IMR-90 (cell line): ENCODE results near the gene AGPAT3. TPM values are rescaled to one million over a fixed set of nuclear protein-coding genes. Genes with fewer than 3 reads are reported as not detected.

Experiments used
- ATAC-seq: fragments of 200-7000 bp; cut with Tn5 transposase; 2 replicates; pipeline ENCODE4 v1.9.1; 2020; ENCODE audit warnings: low read depth, mild to moderate bottlenecking, moderate library complexity
- BruUV-seq: library from RNA; stranded (reverse); fragments of 400-500 nt; replicated peaks from 2 replicates; lab custom pipeline; 2021; lab: Mats Ljungman, UMichigan
- CTCF ChIA-PET: fragments of 300-600 bp; formaldehyde crosslinking; extraction: SDS; loops from one replicate; lab custom pipeline; 2021; ENCODE audit warnings: antibody characterized with exemption; lab: Yijun Ruan, JAX
- POLR2A ChIA-PET: fragments of 300-600 bp; sonication (Branson Sonifier 250); formaldehyde crosslinking; loops from one replicate; lab custom pipeline; 2022; ENCODE audit warnings: antibody characterized with exemption; ENCODE audit not compliant: unreplicated experiment; lab: Charles Lee
- DNase-seq: peaks from one replicate; pipeline ENCODE4 v3.0.0; 2013
- H2AFZ ChIP-seq: replicated peaks from 2 replicates; pipeline ENCODE3; 2013; ENCODE audit warnings: low read length, mild to moderate bottlenecking; ENCODE audit not compliant: poor library complexity
- H2AK5ac ChIP-seq: 2 replicates; pipeline ENCODE4 v1.6.1; 2013; ENCODE audit warnings: low read depth, low read length, inconsistent platforms
- H2AK9ac ChIP-seq: replicated peaks from 2 replicates; pipeline ENCODE3; 2013; ENCODE audit warnings: mild to moderate bottlenecking, low read depth, low read length, moderate library complexity; ENCODE audit not compliant: poor library complexity
- H2BK120ac ChIP-seq: 2 replicates; pipeline ENCODE4 v1.6.1; 2013; ENCODE audit warnings: low read depth, low read length, inconsistent platforms
- H2BK15ac ChIP-seq: 3 replicates; pipeline ENCODE4 v1.6.1; 2013; ENCODE audit warnings: low read depth, low read length, inconsistent platforms
- H2BK20ac ChIP-seq: 2 replicates; pipeline ENCODE4 v1.6.1; 2013; ENCODE audit warnings: low read depth, mild to moderate bottlenecking, inconsistent platforms, low read length, moderate library complexity
- H2BK5ac ChIP-seq: 2 replicates; pipeline ENCODE4 v1.6.1; 2013; ENCODE audit warnings: mild to moderate bottlenecking, low read depth, low read length, inconsistent platforms; ENCODE audit not compliant: poor library complexity, severe bottlenecking
- H3K14ac ChIP-seq: replicated peaks from 2 replicates; pipeline ENCODE4 v1.6.1; 2013; ENCODE audit warnings: low read depth, low read length, inconsistent platforms
- H3K18ac ChIP-seq: 2 replicates; pipeline ENCODE4 v1.6.1; 2013; ENCODE audit warnings: low read depth, low read length, control low read depth
- H3K23ac ChIP-seq: 2 replicates; pipeline ENCODE4 v1.6.1; 2013; ENCODE audit warnings: low read depth, low read length, inconsistent platforms
- H3K27ac ChIP-seq: 2 replicates; pipeline ENCODE4 v1.5.1; 2013; ENCODE audit warnings: mild to moderate bottlenecking, control low read depth, low read length; ENCODE audit not compliant: insufficient read depth
- H3K27me3 ChIP-seq: 2 replicates; pipeline ENCODE4 v1.6.1; 2013; ENCODE audit warnings: low read length; ENCODE audit not compliant: control insufficient read depth, insufficient read depth
- H3K36me3 ChIP-seq: 2 replicates; pipeline ENCODE4 v1.6.1; 2013; ENCODE audit warnings: low read length, mixed read lengths; ENCODE audit not compliant: control insufficient read depth, insufficient read depth
- H3K4ac ChIP-seq: 2 replicates; pipeline ENCODE4 v1.6.1; 2013; ENCODE audit warnings: low read depth, low read length, inconsistent platforms
- H3K4me1 ChIP-seq: 2 replicates; pipeline ENCODE4 v1.6.1; 2013; ENCODE audit warnings: low read length, mixed read lengths; ENCODE audit not compliant: control insufficient read depth, insufficient read depth
- H3K4me2 ChIP-seq: 2 replicates; pipeline ENCODE4 v1.6.1; 2013; ENCODE audit warnings: low read depth, mild to moderate bottlenecking, control low read depth, low read length, moderate library complexity
- H3K4me3 ChIP-seq: 2 replicates; pipeline ENCODE4 v1.5.1; 2013; ENCODE audit warnings: low read depth, mild to moderate bottlenecking, control low read depth, low read length, moderate library complexity; ENCODE audit not compliant: insufficient read depth
- H3K56ac ChIP-seq: 2 replicates; pipeline ENCODE4 v1.6.1; 2013; ENCODE audit warnings: low read length, inconsistent platforms; ENCODE audit not compliant: insufficient read depth; ENCODE audit errors: extremely low read depth
- H3K79me1 ChIP-seq, 2 experiments: 2 replicates each; pipeline ENCODE4 v1.6.1; 2013; ENCODE audit warnings: low read length in 2 of 2, inconsistent platforms in 1 of 2, low read depth in 1 of 2
- H3K9ac ChIP-seq: 2 replicates; pipeline ENCODE4 v1.6.1; 2013; ENCODE audit warnings: low read depth, low read length, control low read depth
- H3K9me1 ChIP-seq: 2 replicates; pipeline ENCODE4 v1.6.1; 2013; ENCODE audit warnings: low read length, inconsistent platforms; ENCODE audit not compliant: insufficient read depth
- H3K9me3 ChIP-seq: 2 replicates; pipeline ENCODE4 v1.6.1; 2013; ENCODE audit warnings: low read length; ENCODE audit not compliant: control insufficient read depth, insufficient read depth
- H4K20me1 ChIP-seq: 2 replicates; pipeline ENCODE4 v1.6.1; 2013; ENCODE audit warnings: low read length, inconsistent platforms; ENCODE audit not compliant: insufficient read depth
- H4K5ac ChIP-seq: 2 replicates; pipeline ENCODE4 v1.6.1; 2013; ENCODE audit warnings: mild to moderate bottlenecking, low read depth, low read length, control low read depth
- H4K8ac ChIP-seq, 2 experiments: 2 replicates each; pipeline ENCODE4 v1.6.1; 2013; ENCODE audit warnings: low read depth in 2 of 2, low read length in 2 of 2, control low read depth in 1 of 2, inconsistent platforms in 1 of 2
- H4K91ac ChIP-seq: 2 replicates; pipeline ENCODE4 v1.6.1; 2013; ENCODE audit warnings: low read depth, low read length, inconsistent platforms; ENCODE audit not compliant: insufficient read depth
- SMC3 ChIP-seq: fragments of 150-350 bp; IDR thresholded peaks from 2 replicates; pipeline ENCODE4 v1.6.1; 2016; ENCODE audit warnings: low read depth, mild to moderate bottlenecking, antibody characterized with exemption, low read length, moderate library complexity
- WGBS, 2 experiments: methylation state at CpG; one replicate each; pipeline versions ENCODE4 v1.1.5 to v1.1.7; 2013; ENCODE audit warnings: missing lambda C conversion rate in 2 of 2; ENCODE audit not compliant: insufficient read length in 1 of 2; ENCODE audit errors: extremely low coverage in 2 of 2; 5-methylcytosine and 5-hydroxymethylcytosine counted together
- dilution Hi-C: fragments of 300-500 bp; cut with HindIII; formaldehyde crosslinking; loops from one replicate; pipeline ENCODE4 v1.14.3; 2018; ENCODE audit warnings: low sequenced_read_pairs; ENCODE audit not compliant: unreplicated experiment
- in situ Hi-C: fragments of 300-500 bp; cut with MboI; formaldehyde crosslinking; loops from 3 replicates; pipeline ENCODE4 v1.14.3; 2019; ENCODE audit warnings: low sequenced_read_pairs, inconsistent platforms, mixed read lengths
- intact Hi-C: fragments of 100-400 bp; cut with micrococcal nuclease; formaldehyde crosslinking; loops from 2 replicates; pipeline ENCODE4 v1.10.0; 2022
- polyA plus RNA-seq, 3 experiments: library from polyadenylated mRNA; depleted of rRNA; stranded (reverse); fragments of >200 nt; gene quantifications; 2 replicates each; pipeline ENCODE4 v1.2.3, GENCODE V29; 2012; ENCODE audit warnings: low replicate concordance in 1 of 3
- total RNA-seq: library from RNA; depleted of rRNA; stranded (reverse); fragments of >200 nt; gene quantifications from 2 replicates; pipeline ENCODE4 v1.2.3, GENCODE V29; 2012

Gene AGPAT3
- total and polyA plus RNA-seq, 2 of the 4 experiments (the other 2 are of a cell fraction): 27.1 to 38.7 TPM

DNA sequence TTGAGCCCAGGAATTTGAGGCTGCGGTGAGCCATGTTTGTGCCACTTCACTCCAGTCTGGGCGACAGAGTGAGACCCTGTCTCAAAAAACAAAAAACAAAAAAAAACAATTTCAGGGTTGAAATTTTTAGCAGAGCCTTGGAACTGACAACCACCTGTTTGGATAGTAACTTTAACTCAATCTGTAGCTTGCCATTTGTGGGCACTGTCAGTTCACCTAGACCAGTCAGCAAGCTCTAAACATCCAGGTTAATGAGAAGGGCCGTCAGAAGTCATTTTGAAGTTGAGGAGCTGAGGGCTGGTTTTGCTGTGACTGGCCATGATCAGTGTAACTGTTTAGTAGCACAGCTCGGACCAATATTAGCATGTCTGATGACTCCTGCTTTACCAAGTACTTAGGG is 155.5 kb downstream of the AGPAT3 start:
- peaks cover 77% of the 10 kb centered on the region for H4K20me1 ChIP-seq
- no TSS peak for BruUV-seq

More for the DNA sequence above, 155.5 kb downstream of the AGPAT3 start:
- H3K27ac ChIP-seq: no peak overlapping the region
- no peak overlapping the region for H2BK5ac ChIP-seq
- H4K91ac ChIP-seq: no peak overlapping the region
- H2AK5ac ChIP-seq: no peak overlapping the region
- H3K9me3 ChIP-seq: no peaks in the 10 kb centered on the region
- H3K14ac ChIP-seq: no peak overlapping the region
- no peak overlapping the region for H3K4me3 ChIP-seq
- no peak overlapping the region for H2AFZ ChIP-seq
- peaks cover 19 to 69% of the 10 kb centered on the region in 2 experiments for H3K79me1 ChIP-seq
- H2BK20ac ChIP-seq: no peak overlapping the region
- intact Hi-C loops (no loop called here), dilution Hi-C loops (no loop called here), in situ Hi-C loops (no loop called here)
- H3K4me1 ChIP-seq: peaks cover 10% of the 10 kb centered on the region
- ATAC-seq (no peak), DNase-seq (no peak)
- no peaks in the 10 kb centered on the region for H3K27me3 ChIP-seq
- no peak overlapping the region for H3K4me2 ChIP-seq
- H2BK15ac ChIP-seq: no peak overlapping the region
- no peak overlapping the region for H2BK120ac ChIP-seq
- WGBS, 2 experiments: 86% methylated on average over 2 of the region's 4 CpGs; no CpG with 5 or more reads in 1 of the 2 experiments
- no peak overlapping the region for H4K8ac ChIP-seq
- ChIA-PET POLR2A (no interaction called here), CTCF (interaction anchor here (0.6 kb wide), 1 partner anchor 569 kb away, joined by 3 read pairs; no protein-coding TSS in a partner anchor)
- H4K5ac ChIP-seq: no peak overlapping the region
- no peak overlapping the region for H3K23ac ChIP-seq
- H2AK9ac ChIP-seq: no peak overlapping the region
- peaks cover 15% of the 10 kb centered on the region for H3K9me1 ChIP-seq
- H3K9ac ChIP-seq: no peak overlapping the region
- H3K56ac ChIP-seq: no peak overlapping the region
- no peak overlapping the region for H3K18ac ChIP-seq
- no peak for TF ChIP-seq SMC3
- H3K36me3 ChIP-seq: no peaks in the 10 kb centered on the region
- no peak overlapping the region for H3K4ac ChIP-seq
